Gastroesophageal sphincter (tissue), 4 donors: ENCODE results near the gene METTL16. TPM values are rescaled to one million over a fixed set of nuclear protein-coding genes. Genes with fewer than 3 reads are reported as not detected.
A peak's percentile ranks its signal among the peaks of the same experiment; 100 is the strongest.

Source experiments
- ATAC-seq: fragments of 150-250 bp; one replicate; pipeline ENCODE4 v1.9.1; 2016; ENCODE audit warnings: mild to moderate bottlenecking, moderate library complexity
- H3K27ac ChIP-seq, 4 donors: fragments of 200-600 bp; sonication (generic) in 3 of 4; 1 replicate in 3 of 4; 2 replicates in 1 of 4; pipeline ENCODE4 v1.5.1; 2016 to 2019
- H3K27me3 ChIP-seq: fragments of 200-600 bp; sonication (generic); one replicate; pipeline ENCODE4 v1.5.1; 2019
- H3K36me3 ChIP-seq, 2 donors: fragments of 200-600 bp; sonication (generic); one replicate each; pipeline ENCODE4 v1.5.1; 2019; ENCODE audit warnings: control low read depth in 1 of 2
- H3K4me1 ChIP-seq, 3 donors: fragments of 200-600 bp; sonication (generic); 1 replicate in 2 of 3; 2 replicates in 1 of 3; pipeline ENCODE4 v1.5.1; 2016 to 2019; ENCODE audit warnings: control low read depth in 2 of 3
- H3K4me3 ChIP-seq, 2 donors: fragments of 200-600 bp; sonication (generic); one replicate each; pipeline ENCODE4 v1.5.1; 2019; ENCODE audit warnings: mild to moderate bottlenecking in 1 of 2, moderate library complexity in 1 of 2
- H3K9me3 ChIP-seq, 3 donors: fragments of 200-600 bp; sonication (generic); one replicate each; pipeline ENCODE4 v1.5.1; 2017 to 2019; ENCODE audit warnings: control low read depth in 2 of 3
- CTCF ChIP-seq, 4 experiments: fragments of 200-600 bp in 2 of 4; fragments of 450-650 bp in 2 of 4; sonication (generic) in 1 of 4; IDR thresholded peaks; one replicate each; pipeline ENCODE4 v1.5.1; 2017 to 2019; ENCODE audit warnings: antibody characterized with exemption in 4 of 4, mild to moderate bottlenecking in 2 of 4, moderate library complexity in 2 of 4
- EP300 ChIP-seq: sonication (generic); formaldehyde crosslinking; IDR thresholded peaks from one replicate; pipeline ENCODE4 v1.6.1; 2017; ENCODE audit warnings: antibody characterized with exemption, mild to moderate bottlenecking
- POLR2A ChIP-seq, 2 donors: fragments of 450-650 bp; IDR thresholded peaks; one replicate each; pipeline ENCODE4 v1.6.1; 2017; ENCODE audit warnings: antibody characterized with exemption in 2 of 2, mild to moderate bottlenecking in 2 of 2, moderate library complexity in 1 of 2
- POLR2AphosphoS5 ChIP-seq: sonication (generic); formaldehyde crosslinking; IDR thresholded peaks from one replicate; pipeline ENCODE4 v1.6.1; 2017; ENCODE audit warnings: antibody characterized with exemption
- WGBS, 2 donors: methylation state at CpG; one replicate each; pipeline ENCODE4 v1.1.5; 2018; ENCODE audit warnings: low coverage in 1 of 2; 5-methylcytosine and 5-hydroxymethylcytosine counted together
- total RNA-seq, 4 donors: library from RNA; depleted of rRNA; stranded (reverse); fragments of >200 nt; gene quantifications; one replicate each; pipeline ENCODE4 v1.1.0, GENCODE V29; 2016

The METTL16 gene
- total RNA-seq, 4 donors from 2014 or later = 30.7 to 68.0 (median 58.7) TPM

GRCh38 chr17:2391597-2392251 is 120.0 kb downstream of the METTL16 start:
- WGBS, 2 donors = 23 to 61% methylated on average over 3 to 16 of the region's 18 CpGs
- peak overlapping the region; percentile 56 to 100 (median 100) for H3K27ac ChIP-seq
- H3K36me3 ChIP-seq = peaks cover 0 to 25% of the 10 kb centered on the region in 2 donors
- no peak for TF ChIP-seq EP300
- no peak for TF ChIP-seq POLR2AphosphoS5
- TF ChIP-seq POLR2A (IDR thresholded peaks at IDR 0.05) = no peak
- no peak for TF ChIP-seq CTCF (IDR thresholded peaks at IDR 0.05)
- H3K27me3 ChIP-seq = no peaks in the 10 kb centered on the region
- no peaks in the 10 kb centered on the region for H3K9me3 ChIP-seq
- H3K4me3 ChIP-seq = peak overlapping the region in 1 of 2 donors; percentile 100
- H3K4me1 ChIP-seq = peaks cover 0 to 82% (median 54%) of the 10 kb centered on the region in 3 donors
- ATAC-seq = no peak

GRCh38 chr17:2390199-2390836 is 121.4 kb downstream of the METTL16 start:
- Histone ChIP-seq H3K36me3 (peaks cover 0 to 39% of the 10 kb centered on the region in 2 donors), H3K4me3 (no peak overlapping the region), H3K27me3 (no peaks in the 10 kb centered on the region), H3K9me3 (no peaks in the 10 kb centered on the region), H3K27ac (peak overlapping the region in 3 of 4 donors; percentile 99 to 100 (median 100)), H3K4me1 (peaks cover 0 to 78% (median 42%) of the 10 kb centered on the region in 3 donors)
- TF ChIP-seq POLR2AphosphoS5 = peak; percentile 82
- TF ChIP-seq CTCF (IDR thresholded peaks at IDR 0.05) = no peak
- ATAC-seq = no peak
- WGBS, 2 donors = 20 to 44% methylated on average over 4 to 6 of the region's 12 CpGs

GRCh38 chr17:2388683-2389055 is 123.0 kb downstream of the METTL16 start:
- H3K36me3 ChIP-seq = peaks cover 0 to 46% of the 10 kb centered on the region in 2 donors
- ATAC-seq = no peak
- TF ChIP-seq POLR2A (IDR thresholded peaks at IDR 0.05) (no peak), CTCF (IDR thresholded peaks at IDR 0.05) (no peak), POLR2AphosphoS5 (no peak), EP300 (no peak)
- H3K27me3 ChIP-seq = no peaks in the 10 kb centered on the region
- 86 to 90% methylated on average over 11 to 15 of the region's 15 CpGs for WGBS, 2 donors
- H3K4me1 ChIP-seq = peaks cover 0 to 71% (median 29%) of the 10 kb centered on the region in 3 donors
- peak overlapping the region in 3 of 4 donors; percentile 9 to 100 (median 100) for H3K27ac ChIP-seq
- no peak overlapping the region for H3K4me3 ChIP-seq
- no peaks in the 10 kb centered on the region for H3K9me3 ChIP-seq

- TF ChIP-seq POLR2A (IDR thresholded peaks at IDR 0.05) (no peak), POLR2AphosphoS5 (no peak), CTCF (IDR thresholded peaks at IDR 0.05) (no peak), EP300 (no peak)
- peaks cover 0 to 76% (median 29%) of the 10 kb centered on the region in 3 donors for H3K4me1 ChIP-seq
- 63 to 72% methylated on average over 7 to 13 of the region's 21 CpGs for WGBS, 2 donors
- H3K9me3 ChIP-seq = no peaks in the 10 kb centered on the region
- no peak for ATAC-seq
- no peak overlapping the region for H3K4me3 ChIP-seq
- H3K36me3 ChIP-seq = peaks cover 0 to 46% of the 10 kb centered on the region in 2 donors
- H3K27ac ChIP-seq = peak overlapping the region in 3 of 4 donors; percentile 9 to 100 (median 100)
- no peaks in the 10 kb centered on the region for H3K27me3 ChIP-seq
Observed at GRCh38 chr17:2388020-2388682, 123.5 kb downstream of the METTL16 start.
